GM12892 (cell line): Measurements from ENCODE around the gene DCAF10.

Experiments
- POLR2A ChIP-seq: IDR thresholded peaks from 2 replicates; pipeline ENCODE4 v1.6.1; 2011; ENCODE audit warnings: low read depth, low read length, control low read depth
- POLR2AphosphoS5 ChIP-seq: IDR thresholded peaks from 2 replicates; pipeline ENCODE4 v1.6.1; 2011; ENCODE audit warnings: low read depth, low read length, control low read depth
- TAF1 ChIP-seq: IDR thresholded peaks from 2 replicates; pipeline ENCODE4 v1.6.1; 2011; ENCODE audit warnings: low read depth, mild to moderate bottlenecking, control low read depth, low read length, borderline replicate concordance

- no peak for TF ChIP-seq POLR2AphosphoS5
- no peak for TF ChIP-seq POLR2A
- no peak for TF ChIP-seq TAF1
These were observed 107.7 kb downstream of the DCAF10 start for GRCh38 chr9:37908283-37908682.
